ENCODE results near the gene STK39.

The STK39 gene

GRCh38 chr2:168241208-168241607 is 6.2 kb downstream of the STK39 start:
- H3K9me3 ChIP-seq (ENCODE audit: control insufficient read depth, insufficient read depth, low read length) = no peaks in the 10 kb centered on the region
- peaks cover 20% of the 10 kb centered on the region for H3K4me1 ChIP-seq (ENCODE audit: control insufficient read depth, low read length)
- H3K9me2 ChIP-seq (replicated peaks; ENCODE audit: control insufficient read depth, low read length) = no peaks in the 10 kb centered on the region
- peaks cover 13% of the 10 kb centered on the region for H3K36me3 ChIP-seq (ENCODE audit: control insufficient read depth, low read length)
- no peaks in the 10 kb centered on the region for H3K27me3 ChIP-seq (ENCODE audit: control insufficient read depth, low read length)
- no peak overlapping the region for H3K4me3 ChIP-seq (ENCODE audit: low read length)
- peaks cover 3% of the 10 kb centered on the region; the same call in 1 of the 2 replicates for H4K20me1 ChIP-seq (ENCODE audit: control insufficient read depth, insufficient read depth, low read depth, low read length)
- H3K79me2 ChIP-seq (ENCODE audit: control insufficient read depth, low read length) = peaks cover 80% of the 10 kb centered on the region
- no peak overlapping the region for H3K27ac ChIP-seq (ENCODE audit: low read depth, low read length)
- TF ChIP-seq EZH2phosphoT487 (IDR thresholded peaks at IDR 0.05; ENCODE audit: borderline replicate concordance, low read length) (no peak), CTCF (IDR thresholded peaks at IDR 0.05; ENCODE audit: low read depth, low read length, poor library complexity, severe bottlenecking) (no peak)
- H3K4me2 ChIP-seq (ENCODE audit: low read length) = no peak overlapping the region
- H3F3A ChIP-seq (ENCODE audit: control insufficient read depth, insufficient read depth) = no peaks in the 10 kb centered on the region

GRCh38 chr2:168239281-168239680 is 8.1 kb downstream of the STK39 start:
- H3K36me3 ChIP-seq (ENCODE audit: control insufficient read depth, low read length) = peaks cover 9% of the 10 kb centered on the region; the same call in 1 of the 2 replicates
- no peaks in the 10 kb centered on the region for H3K9me3 ChIP-seq (ENCODE audit: control insufficient read depth, insufficient read depth, low read length)
- H3K9me2 ChIP-seq (replicated peaks; ENCODE audit: control insufficient read depth, low read length) = no peaks in the 10 kb centered on the region
- no peak overlapping the region for H3K4me2 ChIP-seq (ENCODE audit: low read length)
- H3K27ac ChIP-seq (ENCODE audit: low read depth, low read length) = no peak overlapping the region
- peaks cover 63% of the 10 kb centered on the region for H3K79me2 ChIP-seq (ENCODE audit: control insufficient read depth, low read length)
- H4K20me1 ChIP-seq (ENCODE audit: control insufficient read depth, insufficient read depth, low read depth, low read length) = peaks cover 3% of the 10 kb centered on the region; the same call in 1 of the 2 replicates
- H3K4me3 ChIP-seq (ENCODE audit: low read length) = no peak overlapping the region
- H3F3A ChIP-seq (ENCODE audit: control insufficient read depth, insufficient read depth) = no peaks in the 10 kb centered on the region
- TF ChIP-seq EZH2phosphoT487 (IDR thresholded peaks at IDR 0.05; ENCODE audit: borderline replicate concordance, low read length) (no peak), CTCF (IDR thresholded peaks at IDR 0.05; ENCODE audit: low read depth, low read length, poor library complexity, severe bottlenecking) (no peak)
- no peaks in the 10 kb centered on the region for H3K27me3 ChIP-seq (ENCODE audit: control insufficient read depth, low read length)
- H3K4me1 ChIP-seq (ENCODE audit: control insufficient read depth, low read length) = peaks cover 3% of the 10 kb centered on the region

- Histone ChIP-seq H3K27me3 (ENCODE audit: control insufficient read depth, low read length) (no peaks in the 10 kb centered on the region), H3K79me2 (ENCODE audit: control insufficient read depth, low read length) (peaks cover 52% of the 10 kb centered on the region), H3K36me3 (ENCODE audit: control insufficient read depth, low read length) (peaks cover 9% of the 10 kb centered on the region; the same call in 1 of the 2 replicates), H3F3A (ENCODE audit: control insufficient read depth, insufficient read depth) (no peaks in the 10 kb centered on the region), H3K4me2 (ENCODE audit: low read length) (no peak overlapping the region), H3K9me2 (replicated peaks; ENCODE audit: control insufficient read depth, low read length) (no peaks in the 10 kb centered on the region), H3K4me1 (ENCODE audit: control insufficient read depth, low read length) (no peaks in the 10 kb centered on the region), H3K9me3 (ENCODE audit: control insufficient read depth, insufficient read depth, low read length) (no peaks in the 10 kb centered on the region), H3K27ac (ENCODE audit: low read depth, low read length) (no peak overlapping the region), H4K20me1 (ENCODE audit: control insufficient read depth, insufficient read depth, low read depth, low read length) (peaks cover 3% of the 10 kb centered on the region; the same call in 1 of the 2 replicates), H3K4me3 (ENCODE audit: low read length) (no peak overlapping the region)
- TF ChIP-seq EZH2phosphoT487 (IDR thresholded peaks at IDR 0.05; ENCODE audit: borderline replicate concordance, low read length) = no peak
- no peak for TF ChIP-seq CTCF (IDR thresholded peaks at IDR 0.05; ENCODE audit: low read depth, low read length, poor library complexity, severe bottlenecking)
Observed at GRCh38 chr2:168237741-168238140, 9.7 kb downstream of the STK39 start.
